T-helper 22 cell (primary cell): ENCODE measurements around the gene NTN1.

Experiments used
- DNase-seq: peaks from one replicate; pipeline ENCODE4 v3.0.0-alpha.2; 2020; ENCODE audit warnings: low read depth

NTN1 gene

DNA sequence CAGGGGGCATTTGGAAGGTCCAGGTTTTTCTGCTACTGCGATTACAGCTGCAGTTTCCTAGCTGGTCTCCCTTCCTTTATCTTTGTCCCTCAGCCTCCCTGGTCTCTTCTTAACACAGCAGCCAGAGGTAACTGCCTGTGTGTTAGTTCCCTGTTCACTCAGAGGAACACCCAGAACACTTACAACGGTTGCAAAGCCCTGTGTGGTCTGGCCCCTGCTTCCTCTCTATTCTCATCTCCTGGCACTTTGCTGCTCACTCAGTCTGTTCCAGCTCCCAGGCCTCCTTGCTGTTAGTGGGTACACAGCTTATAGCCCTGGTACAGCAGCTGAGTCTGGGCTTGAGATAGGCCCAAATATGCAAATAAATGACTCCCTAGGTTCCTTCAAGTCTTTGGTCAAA is 16.4 kb downstream of the NTN1 start:
- DNase-seq: no peak

DNA sequence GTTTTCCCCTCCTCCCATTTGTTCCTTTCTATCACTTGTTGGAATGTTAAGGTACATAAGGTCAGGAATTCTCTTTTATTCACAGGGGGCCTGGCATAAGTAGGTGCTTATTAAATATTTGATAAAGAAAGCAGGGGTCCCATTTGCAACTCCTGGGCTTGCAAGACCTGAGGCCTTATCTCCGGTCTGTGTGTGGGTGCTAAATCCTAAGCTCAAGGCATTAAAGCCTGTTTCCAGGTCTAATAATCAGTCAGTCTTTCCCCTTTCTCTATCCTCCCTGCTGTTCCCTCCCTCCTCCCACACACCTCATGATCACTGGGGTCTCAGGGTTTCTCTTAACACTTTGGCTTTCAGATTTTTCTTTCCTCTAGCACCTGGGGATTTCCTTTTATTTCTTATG is 17.1 kb downstream of the NTN1 start:
- no peak for DNase-seq

DNA sequence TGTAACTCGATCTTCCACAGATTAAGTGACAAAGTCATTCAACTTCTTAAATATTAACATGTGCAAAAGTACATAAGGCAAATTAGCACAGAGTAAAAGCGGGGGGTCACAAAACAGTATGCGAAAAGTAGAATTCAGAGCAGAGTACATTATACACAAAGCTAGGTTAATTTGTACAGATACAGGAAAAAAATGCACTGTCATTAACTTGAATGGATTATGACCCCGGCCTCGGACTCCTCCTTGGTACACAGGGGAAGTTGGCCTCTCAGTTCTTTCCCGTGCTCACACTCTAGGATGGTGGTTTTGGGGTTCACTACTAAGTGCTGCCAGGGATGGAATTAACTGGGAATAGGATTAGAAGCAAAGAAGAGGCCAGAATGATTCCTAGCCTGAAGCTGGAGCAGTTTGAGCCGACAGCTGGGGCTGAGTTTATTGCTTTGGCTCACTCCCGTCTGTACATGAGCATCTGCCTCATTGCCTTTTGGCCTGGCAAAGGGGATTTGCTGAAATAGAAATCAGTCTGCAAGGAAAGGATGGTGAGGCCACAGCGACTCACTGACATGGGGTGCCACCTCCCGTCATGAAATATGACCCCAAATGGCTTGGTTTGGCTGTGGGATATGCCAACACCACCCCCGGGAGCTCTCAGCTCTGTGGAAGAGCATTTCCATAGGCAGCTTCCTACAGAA is 23.6 kb downstream of the NTN1 start:
- DNase-seq: no peak

DNA sequence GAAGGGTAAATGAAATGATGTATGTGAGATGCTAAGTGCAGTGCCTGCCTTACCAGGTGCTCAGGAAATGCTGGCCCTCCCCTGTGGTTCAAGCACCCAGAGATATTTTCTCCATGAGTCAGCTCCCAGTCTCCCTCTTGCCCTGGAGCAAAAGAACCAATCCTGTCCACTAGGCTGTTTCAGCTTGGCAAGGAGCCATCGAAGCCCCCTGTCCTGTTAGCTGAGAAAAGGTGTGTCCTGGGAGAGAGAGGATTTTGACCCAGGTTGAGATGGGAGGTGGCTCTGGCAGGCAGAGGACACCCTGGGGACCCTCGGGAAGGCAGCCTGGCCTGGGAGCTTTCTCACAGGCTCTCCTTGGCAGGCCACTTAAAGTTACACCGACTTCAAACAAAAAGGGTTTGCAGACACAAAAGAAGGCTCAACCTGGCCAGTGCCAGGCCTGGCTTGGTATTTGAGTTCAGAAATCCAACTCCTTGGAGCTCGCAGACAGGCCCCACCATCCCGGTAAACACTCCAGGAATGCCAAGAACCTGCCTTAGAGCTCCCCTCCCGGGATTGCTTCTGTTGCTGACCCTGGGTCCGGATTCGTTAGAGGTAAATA is 29.6 kb downstream of the NTN1 start:
- no peak for DNase-seq

- no peak for DNase-seq
Observed at GRCh38 chr17:9051561-9051960, 30.3 kb downstream of the NTN1 start.

- no peak for DNase-seq
Observed at GRCh38 chr17:9052921-9053320, 31.6 kb downstream of the NTN1 start.

DNA sequence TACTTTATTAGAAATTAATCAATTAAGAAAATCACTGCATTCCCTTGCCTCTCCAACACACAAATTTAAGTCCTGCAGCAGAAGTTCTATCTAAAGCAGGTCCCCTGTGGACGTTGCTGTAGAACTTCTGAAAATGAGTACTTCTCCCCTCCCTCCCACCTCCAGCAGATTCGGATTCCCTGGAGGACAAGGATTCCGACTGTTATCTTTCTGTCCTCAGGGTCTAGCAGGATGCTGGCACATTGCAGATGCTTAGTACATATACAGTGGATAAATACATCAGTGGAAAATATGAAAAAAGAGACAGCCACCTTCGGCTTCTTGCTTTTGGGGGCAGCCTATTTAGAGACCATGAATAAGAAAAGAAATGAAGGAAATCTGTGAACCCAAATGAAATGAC is 32.1 kb downstream of the NTN1 start:
- DNase-seq: no peak

DNA sequence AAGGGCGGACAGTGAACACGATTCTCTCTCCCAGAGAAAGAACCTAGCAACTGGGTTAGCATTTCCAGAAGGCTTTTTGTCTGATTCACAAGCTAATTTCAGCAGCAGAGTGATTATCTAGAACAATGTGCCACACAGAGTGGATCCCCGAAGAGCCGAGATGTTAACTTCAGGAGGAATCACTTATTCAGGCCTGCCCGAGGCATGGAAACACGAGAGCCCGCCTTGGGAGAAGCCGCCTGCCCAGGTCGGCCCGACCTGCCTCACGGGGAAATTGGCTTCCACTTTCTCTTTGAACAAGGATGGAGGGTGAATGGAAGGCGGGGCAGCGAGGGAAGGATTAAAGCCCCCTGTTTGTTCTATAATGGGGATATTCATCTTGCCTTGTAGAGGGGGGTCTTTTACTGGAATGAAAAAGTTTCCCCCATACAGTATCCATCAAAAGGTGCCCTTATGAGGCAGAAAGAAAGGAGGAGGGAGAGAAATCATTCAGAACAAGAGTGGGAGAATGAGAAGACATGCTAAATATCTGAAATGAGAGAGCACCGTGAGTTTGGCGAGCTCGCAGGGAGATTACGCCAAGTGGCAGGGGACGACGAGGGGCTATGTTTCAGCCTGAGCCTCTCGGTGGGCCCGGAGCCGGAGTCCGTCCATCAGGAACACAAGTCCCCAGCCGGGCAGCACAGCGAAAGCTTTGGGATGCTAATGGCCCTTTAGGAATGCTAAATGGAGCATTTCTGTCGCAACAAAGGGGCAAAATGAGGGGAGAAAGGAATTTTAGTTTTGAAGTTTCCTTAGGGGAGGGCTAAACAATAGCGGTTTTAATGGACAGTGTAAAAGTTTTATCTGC is 33.0 kb downstream of the NTN1 start:
- DNase-seq: no peak

GRCh38 chr17:9055281-9055680 is 34.0 kb downstream of the NTN1 start:
- DNase-seq: no peak

- no peak for DNase-seq
Observed at GRCh38 chr17:9056566-9056965, 35.3 kb downstream of the NTN1 start.

- DNase-seq: no peak
Observed at GRCh38 chr17:9057310-9057709, 36.0 kb downstream of the NTN1 start.

- no peak for DNase-seq
Observed at GRCh38 chr17:9062399-9062902, 41.1 kb downstream of the NTN1 start.

- DNase-seq: no peak
Observed at GRCh38 chr17:9064311-9064834, 43.1 kb downstream of the NTN1 start.

GRCh38 chr17:9071016-9071415 is 49.7 kb downstream of the NTN1 start:
- no peak for DNase-seq

- DNase-seq: no peak
Observed at GRCh38 chr17:9071811-9072498, 50.6 kb downstream of the NTN1 start.

- no peak for DNase-seq
Observed at GRCh38 chr17:9072696-9073339, 51.5 kb downstream of the NTN1 start.

- no peak for DNase-seq
Observed at GRCh38 chr17:9074131-9074530, 52.8 kb downstream of the NTN1 start.

- DNase-seq: no peak
Observed at GRCh38 chr17:9079461-9080103, 58.3 kb downstream of the NTN1 start.

DNA sequence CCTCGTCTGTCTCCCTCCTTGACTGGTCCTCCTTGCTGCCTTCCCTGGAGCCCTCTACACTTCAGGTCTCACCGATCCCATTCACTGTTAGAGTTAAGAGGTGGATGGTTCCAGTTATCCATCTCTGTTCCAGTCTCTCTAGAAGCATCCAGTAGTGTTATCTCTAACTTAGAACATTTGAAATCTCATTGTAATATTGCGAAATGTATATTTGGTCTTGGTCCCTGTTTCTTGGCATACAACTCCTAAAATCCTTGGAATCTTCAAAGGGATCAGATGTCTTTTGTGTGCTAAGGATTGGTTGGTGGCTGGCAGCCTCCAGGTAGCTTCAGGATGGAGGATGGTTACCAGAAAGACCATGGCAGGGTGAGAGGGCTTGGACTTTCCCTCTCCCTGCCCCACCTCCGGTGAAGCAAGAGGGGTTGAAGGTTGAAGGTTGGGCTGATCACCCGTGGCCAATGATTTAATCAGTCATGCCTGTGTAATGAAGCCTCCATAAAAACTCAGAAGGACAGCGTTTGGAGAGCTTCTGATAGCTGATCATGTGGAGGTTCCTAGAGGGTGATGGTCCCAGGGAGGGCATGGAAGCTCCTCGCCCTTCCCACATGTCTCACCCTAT is 59.1 kb downstream of the NTN1 start:
- DNase-seq: no peak

DNA sequence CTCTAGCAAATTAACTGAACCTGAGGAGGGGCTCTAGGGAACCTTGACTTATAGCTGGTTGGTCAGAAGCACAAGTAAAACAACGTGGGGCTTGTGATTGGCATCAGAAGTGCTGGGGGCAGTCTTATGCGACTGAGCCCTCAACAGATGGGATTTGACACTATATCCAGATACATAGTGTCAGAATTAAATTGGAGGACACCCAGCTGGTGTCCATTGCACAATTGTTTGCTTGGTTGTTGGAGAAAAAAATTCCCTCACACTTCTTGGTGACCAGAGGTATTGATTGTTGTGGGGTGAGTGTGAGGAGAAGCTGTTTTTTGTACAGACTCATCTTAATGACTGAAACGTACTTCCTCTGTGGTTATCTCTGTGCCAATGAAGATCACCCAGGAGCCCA is 59.7 kb downstream of the NTN1 start:
- no peak for DNase-seq

DNA sequence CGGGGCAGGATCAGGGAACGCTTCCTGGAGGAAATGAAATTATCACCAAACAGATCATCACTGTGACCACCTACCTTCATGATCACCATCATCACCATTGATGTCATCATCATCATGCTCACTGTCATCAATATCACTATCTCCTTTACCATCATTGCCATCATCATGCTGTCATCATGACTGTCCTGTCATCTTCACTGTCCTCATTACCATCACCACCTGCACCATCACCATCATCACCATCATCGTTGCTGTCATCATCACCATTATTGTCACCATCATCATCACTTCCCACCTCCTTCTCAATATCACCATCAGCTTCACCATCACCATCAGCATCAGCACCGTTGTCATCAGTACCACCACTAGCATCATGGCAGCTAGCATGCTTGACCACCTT is 65.3 kb downstream of the NTN1 start:
- DNase-seq: no peak
